Cardiac fibroblast (primary cell): ENCODE results near the gene COX17.
"Not testable (repeated sequence)": the region's sequence is repeated elsewhere in the genome, so short reads cannot be mapped to it uniquely, and the experiment has no call there.

ENCODE experiments used
- DNase-seq, 2 donors: peaks; one replicate each; pipeline versions ENCODE4 v3.0.0 to v3.0.0-alpha.2; 2010; ENCODE audit warnings: low read depth in 2 of 2
- H3K4me3 ChIP-seq, 2 donors: replicated peaks in 1 of 2; 1 replicate in 1 of 2; 2 replicates in 1 of 2; pipeline ENCODE4 v1.5.1; 2011; ENCODE audit warnings: low read depth in 2 of 2, low read length in 2 of 2, mild to moderate bottlenecking in 2 of 2, moderate library complexity in 1 of 2
- TF ChIP-seq, protein P1 (sequence below): IDR thresholded peaks from one replicate; pipeline ENCODE4 v1.5.1; 2011; ENCODE audit warnings: low read depth, mild to moderate bottlenecking, low read length, inconsistent platforms

COX17 gene

DNA sequence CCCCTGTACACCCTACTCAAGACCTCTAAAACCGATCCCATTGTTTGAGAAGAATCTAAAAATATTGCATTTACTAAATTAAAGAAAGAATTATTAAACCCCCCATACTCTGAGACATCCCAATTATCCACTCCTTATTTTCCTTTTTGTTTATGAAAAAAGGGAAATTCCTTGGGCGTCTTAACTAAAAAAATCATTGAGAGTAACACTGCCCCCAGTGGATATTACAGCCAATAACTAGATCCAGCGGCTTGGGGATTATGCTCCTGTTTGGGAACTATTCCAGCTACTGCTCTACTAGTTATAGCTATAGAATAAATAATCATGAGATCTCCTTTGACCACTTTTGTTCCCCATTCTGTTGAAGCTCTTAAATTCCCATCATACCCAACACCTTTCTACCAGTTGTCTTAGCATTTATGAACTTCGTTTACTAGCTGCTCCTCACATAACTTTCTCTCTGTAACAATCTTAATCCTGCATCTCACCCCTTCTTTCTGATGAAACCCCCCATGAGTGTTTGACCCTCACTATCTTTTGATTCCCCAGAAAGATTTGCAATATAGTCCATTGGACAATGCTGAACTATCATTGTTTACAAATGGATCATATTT, 12.9 kb upstream of the COX17 start:
- peak; percentile 45 to 60 for DNase-seq

DNA sequence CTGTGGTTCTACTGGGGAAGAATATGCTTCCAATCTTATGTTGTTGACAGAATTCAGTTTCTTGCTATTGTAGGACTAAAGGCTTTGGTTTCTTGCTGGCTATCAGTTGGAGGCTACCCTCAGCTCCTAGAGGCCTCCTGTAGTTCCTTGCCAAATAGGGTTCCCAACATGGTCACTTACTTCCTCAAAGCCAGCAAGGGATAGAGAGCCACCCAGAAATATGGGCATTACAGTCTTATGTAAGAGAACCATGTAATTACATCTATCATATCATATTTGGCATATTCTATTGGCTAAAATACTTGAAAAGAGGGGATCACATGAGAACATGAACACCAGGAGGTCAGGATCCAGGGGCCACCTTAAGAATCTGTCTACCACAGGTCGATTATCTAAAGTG, 6.2 kb upstream of the COX17 start:
- TF ChIP-seq, protein P1, sequence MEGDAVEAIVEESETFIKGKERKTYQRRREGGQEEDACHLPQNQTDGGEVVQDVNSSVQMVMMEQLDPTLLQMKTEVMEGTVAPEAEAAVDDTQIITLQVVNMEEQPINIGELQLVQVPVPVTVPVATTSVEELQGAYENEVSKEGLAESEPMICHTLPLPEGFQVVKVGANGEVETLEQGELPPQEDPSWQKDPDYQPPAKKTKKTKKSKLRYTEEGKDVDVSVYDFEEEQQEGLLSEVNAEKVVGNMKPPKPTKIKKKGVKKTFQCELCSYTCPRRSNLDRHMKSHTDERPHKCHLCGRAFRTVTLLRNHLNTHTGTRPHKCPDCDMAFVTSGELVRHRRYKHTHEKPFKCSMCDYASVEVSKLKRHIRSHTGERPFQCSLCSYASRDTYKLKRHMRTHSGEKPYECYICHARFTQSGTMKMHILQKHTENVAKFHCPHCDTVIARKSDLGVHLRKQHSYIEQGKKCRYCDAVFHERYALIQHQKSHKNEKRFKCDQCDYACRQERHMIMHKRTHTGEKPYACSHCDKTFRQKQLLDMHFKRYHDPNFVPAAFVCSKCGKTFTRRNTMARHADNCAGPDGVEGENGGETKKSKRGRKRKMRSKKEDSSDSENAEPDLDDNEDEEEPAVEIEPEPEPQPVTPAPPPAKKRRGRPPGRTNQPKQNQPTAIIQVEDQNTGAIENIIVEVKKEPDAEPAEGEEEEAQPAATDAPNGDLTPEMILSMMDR: no peak
- no peak for DNase-seq

More for the DNA sequence above, 12.9 kb upstream of the COX17 start:
- no peak overlapping the region for H3K4me3 ChIP-seq
- TF ChIP-seq, protein P1: peak; percentile 48

DNA sequence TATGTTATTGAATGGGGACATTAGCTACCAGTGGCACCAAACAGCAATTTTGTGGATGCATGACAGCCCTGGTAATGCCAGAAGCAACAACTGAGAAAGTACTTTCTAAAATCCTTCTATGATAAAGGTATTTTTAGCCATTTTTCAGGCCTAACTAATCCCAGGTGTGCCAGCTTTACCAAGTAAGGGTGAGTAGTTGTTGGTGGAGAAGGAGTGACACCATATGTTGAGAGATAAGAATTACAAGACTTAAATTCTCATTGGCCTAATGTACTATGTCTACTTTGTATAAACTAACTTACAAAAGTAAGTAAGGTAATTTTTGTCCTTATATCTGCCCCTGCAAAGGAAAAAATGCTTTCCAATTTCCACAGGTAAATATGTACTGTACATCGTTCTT, 4.1 kb upstream of the COX17 start:
- TF ChIP-seq, protein P1: peak; percentile 45
- no peak overlapping the region for H3K4me3 ChIP-seq
- DNase-seq: peak; percentile 65 to 67

More for the DNA sequence above, 6.2 kb upstream of the COX17 start:
- no peak overlapping the region for H3K4me3 ChIP-seq

- TF ChIP-seq, protein P1: no peak
- H3K4me3 ChIP-seq: no peak overlapping the region
- DNase-seq: no peak
Measured at GRCh38 chr3:119679874-119680273, 2.7 kb upstream of the COX17 start.

DNA sequence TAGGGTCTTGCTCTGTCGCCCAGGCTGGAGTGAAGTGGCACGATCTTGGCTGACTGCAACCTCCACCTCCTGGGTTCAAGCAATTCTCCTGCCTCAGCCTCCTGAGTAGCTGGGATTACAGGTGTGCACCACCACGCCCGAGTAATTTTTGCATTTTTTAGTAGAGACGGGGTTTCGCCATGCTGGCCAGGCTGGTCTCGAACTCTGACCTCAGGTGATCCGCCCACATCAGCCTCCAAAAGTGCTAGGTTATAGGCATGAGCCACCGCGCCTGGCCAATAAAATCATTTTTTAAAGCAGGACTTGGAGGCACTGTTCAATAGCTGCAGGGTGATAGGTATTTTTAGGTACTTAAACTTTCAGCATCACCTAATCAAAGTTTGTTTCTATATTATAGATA, 1.0 kb upstream of the COX17 start:
- DNase-seq: not testable (repeated sequence)

DNA sequence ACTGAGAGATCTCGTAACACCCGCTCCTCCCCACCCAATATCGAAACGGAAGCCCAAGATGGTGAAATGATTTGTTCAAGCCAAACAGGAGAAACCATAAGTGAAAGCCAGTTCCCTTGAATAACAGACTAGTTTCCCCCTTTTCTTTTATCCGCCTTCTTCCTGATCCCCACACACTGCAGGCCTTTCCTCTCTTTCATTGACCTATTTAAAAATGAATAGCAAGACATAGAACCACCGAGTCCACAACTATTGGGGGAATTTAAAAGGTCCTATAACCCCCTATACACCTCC, 382 bp upstream of the COX17 start:
- TF ChIP-seq, protein P1: no peak
- H3K4me3 ChIP-seq: peak overlapping the region; percentile 60 to 77
- DNase-seq: no peak

More for the DNA sequence above, 1.0 kb upstream of the COX17 start:
- H3K4me3 ChIP-seq: not testable (repeated sequence)

DNA sequence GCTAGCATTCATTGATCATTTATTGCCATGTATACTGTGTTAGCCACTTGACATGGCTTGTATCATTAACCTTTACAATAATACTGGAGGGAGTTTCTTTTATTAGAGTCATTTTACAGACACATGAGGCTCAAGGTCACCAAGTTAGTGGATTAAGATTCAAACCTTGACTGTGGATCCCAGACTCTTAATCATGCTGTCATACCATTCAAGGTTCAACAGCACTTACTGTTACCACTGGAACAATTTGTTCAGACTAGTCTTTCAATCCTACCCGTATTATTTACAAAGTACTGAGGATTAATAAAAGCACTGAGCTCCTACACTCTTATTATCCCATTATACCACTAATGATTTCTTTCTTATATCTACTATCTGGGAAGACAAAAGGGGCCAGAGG, 1.2 kb downstream of the COX17 start:
- DNase-seq: no peak
- H3K4me3 ChIP-seq: peak overlapping the region; percentile 60 to 77
- TF ChIP-seq, protein P1: no peak
